D721Med (cell line): ENCODE measurements around the gene UNC93A.
"Not testable (repeated sequence)": the region's sequence is repeated elsewhere in the genome, so short reads cannot be mapped to it uniquely, and the experiment has no call there.

Experiments used
- DNase-seq: peaks from one replicate; pipeline ENCODE4 v3.0.0; 2011; ENCODE audit warnings: low spot score; ENCODE audit not compliant: insufficient read length
- FAIRE-seq: peaks from 2 replicates; lab custom pipeline; 2011; peaks lifted over from hg19 to GRCh38; lab: Jason Lieb, UNC
- CTCF ChIP-seq: IDR thresholded peaks from 2 replicates; pipeline ENCODE4 v1.5.1; 2012; ENCODE audit warnings: mild to moderate bottlenecking, control low read depth; ENCODE audit not compliant: insufficient read depth; ENCODE audit errors: missing control alignments

UNC93A gene

GRCh38 chr6:167290786-167291622 lies at the start of gene UNC93A:
Gene UNC93A (plus strand): TSS chr6:167291315. CDS start chr6:167291490, 175 bp downstream.
- no peak for TF ChIP-seq CTCF

GRCh38 chr6:167241321-167242134 lies 49.6 kb upstream of the UNC93A start:
- not testable (repeated sequence) for DNase-seq, FAIRE-seq

More at GRCh38 chr6:167290786-167291622, at the start of gene UNC93A:
- no peak for DNase-seq
- no peak for FAIRE-seq

GRCh38 chr6:167242135-167242506 lies 49.0 kb upstream of the UNC93A start:
- FAIRE-seq: not testable (repeated sequence)

GRCh38 chr6:167242511-167243051 lies 48.5 kb upstream of the UNC93A start:
- FAIRE-seq, DNase-seq: not testable (repeated sequence)

More at GRCh38 chr6:167242135-167242506, 49.0 kb upstream of the UNC93A start:
- DNase-seq: not testable (repeated sequence)

DNA sequence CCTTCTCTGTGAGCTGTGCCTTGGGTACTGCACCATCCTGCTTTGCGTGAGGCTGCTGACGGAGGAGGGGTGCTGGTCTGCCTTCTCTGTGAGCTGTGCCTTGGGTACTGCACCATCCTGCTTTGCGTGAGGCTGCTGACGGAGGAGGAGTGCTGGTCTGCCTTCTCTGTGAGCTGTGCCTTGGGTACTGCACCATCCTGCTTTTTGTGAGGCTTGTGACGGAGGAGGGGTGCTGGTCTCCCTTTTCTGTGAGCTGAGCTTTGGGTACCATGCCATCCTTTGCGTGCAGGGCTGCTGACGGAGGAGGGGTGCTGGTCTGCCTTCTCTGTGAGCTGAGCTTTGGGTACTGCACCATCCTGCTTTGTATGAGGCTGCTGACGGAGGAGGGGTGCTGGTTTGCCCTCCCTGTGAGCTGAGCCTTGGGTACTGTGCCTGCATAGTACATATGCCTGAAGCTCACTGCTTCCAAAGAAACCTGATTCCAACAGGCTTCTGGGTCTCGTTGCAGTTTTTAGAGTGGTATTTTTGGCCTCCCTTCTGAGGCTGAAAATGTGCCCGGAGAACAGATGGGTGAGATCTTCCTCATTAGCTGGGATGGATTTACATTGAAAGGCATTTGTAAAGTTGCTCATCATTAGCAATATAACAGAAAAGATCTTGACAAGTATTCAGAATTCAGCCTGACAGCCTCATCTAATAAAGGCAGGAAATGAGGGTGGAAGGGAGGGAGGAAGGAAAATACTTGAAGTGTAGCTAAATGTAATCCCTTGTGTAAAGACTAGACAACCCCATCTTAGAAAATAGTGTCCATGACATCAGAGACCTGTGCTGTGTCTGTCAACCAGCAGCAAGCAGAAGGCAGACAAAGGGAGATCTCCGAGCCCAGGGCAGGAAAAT lies 46.8 kb upstream of the UNC93A start:
- DNase-seq: no peak
- TF ChIP-seq CTCF: no peak
- FAIRE-seq: no peak

GRCh38 chr6:167244991-167245390 lies 46.1 kb upstream of the UNC93A start:
- TF ChIP-seq CTCF: no peak
- FAIRE-seq (no peak), DNase-seq (no peak)

DNA sequence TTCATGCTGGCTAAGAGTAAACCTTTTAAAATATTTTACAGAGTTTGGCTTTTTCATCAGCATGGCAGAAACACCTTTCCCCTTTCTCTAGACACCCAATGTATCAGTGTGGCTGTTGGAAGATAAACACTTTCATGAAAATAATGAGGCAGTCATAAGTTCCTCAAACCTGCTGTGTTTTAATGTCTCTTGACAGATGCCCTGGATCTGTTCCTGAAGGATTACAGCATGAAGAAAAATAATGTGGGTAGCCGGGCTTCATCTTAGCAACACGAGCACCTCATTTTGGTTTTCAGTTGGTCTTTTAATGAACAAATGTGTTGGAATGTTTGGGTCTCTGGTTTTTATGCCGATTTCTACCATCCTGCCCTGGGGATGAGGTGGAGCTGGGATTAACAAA lies 45.5 kb upstream of the UNC93A start:
- TF ChIP-seq CTCF: no peak
- FAIRE-seq: no peak
- no peak for DNase-seq
